GM12878 (cell line): Measurements from ENCODE around the gene CEBPB.

Experiments
- BCL3 ChIP-seq: IDR thresholded peaks from 2 replicates; pipeline ENCODE4 v1.6.1; 2011; ENCODE audit warnings: borderline replicate concordance, low read depth, mild to moderate bottlenecking, moderate library complexity, low read length; ENCODE audit not compliant: insufficient read depth, poor library complexity, severe bottlenecking
- CTCF ChIP-seq, 3 experiments: IDR thresholded peaks in 2 of 3; conservative IDR thresholded peaks in 1 of 3; 2 replicates each; pipeline ENCODE4 v1.5.1; 2011; ENCODE audit warnings: low read depth in 3 of 3, low read length in 3 of 3, mild to moderate bottlenecking in 3 of 3, control low read depth in 2 of 3, moderate library complexity in 2 of 3, inconsistent platforms in 1 of 3, mixed read lengths in 1 of 3; ENCODE audit not compliant: control insufficient read depth in 2 of 3, insufficient read depth in 1 of 3; ENCODE audit errors: extremely low read depth in 1 of 3
- EGR1 ChIP-seq, 2 experiments: IDR thresholded peaks; 1 replicate in 1 of 2; 2 replicates in 1 of 2; pipeline ENCODE4 v1.6.1; 2011 to 2012; ENCODE audit warnings: low read depth in 2 of 2, low read length in 2 of 2, borderline replicate concordance in 1 of 2, mild to moderate bottlenecking in 1 of 2, moderate library complexity in 1 of 2
- ETV6 ChIP-seq, 2 experiments: fragments of 450-650 bp in 1 of 2; IDR thresholded peaks in 1 of 2; conservative IDR thresholded peaks in 1 of 2; 2 replicates each; pipeline ENCODE4 v1.6.1; 2014; ENCODE audit warnings: antibody characterized with exemption in 1 of 2, borderline replicate concordance in 1 of 2, low read depth in 1 of 2, mild to moderate bottlenecking in 1 of 2, moderate library complexity in 1 of 2
- EZH2 ChIP-seq: IDR thresholded peaks from 2 replicates; pipeline ENCODE4 v1.6.1; 2012; ENCODE audit warnings: low read depth, mild to moderate bottlenecking, control low read depth, inconsistent platforms, low read length, borderline replicate concordance; ENCODE audit not compliant: control insufficient read depth
- IRF5 ChIP-seq: fragments of 450-650 bp; IDR thresholded peaks from 2 replicates; pipeline ENCODE4 v1.6.1; 2017; ENCODE audit warnings: borderline replicate concordance
- KDM1A ChIP-seq: fragments of 200-600 bp; sonication (generic); IDR thresholded peaks from 2 replicates; pipeline ENCODE4 v1.6.1; 2016; ENCODE audit warnings: borderline replicate concordance
- MYC ChIP-seq: IDR thresholded peaks from 2 replicates; pipeline ENCODE4 v1.6.1; 2011; ENCODE audit warnings: mild to moderate bottlenecking, low read length, moderate library complexity, inconsistent platforms; ENCODE audit not compliant: insufficient read depth, insufficient replicate concordance, insufficient read length, severe bottlenecking
- PML ChIP-seq: IDR thresholded peaks from 2 replicates; pipeline ENCODE4 v1.6.1; 2012; ENCODE audit warnings: low read length, inconsistent platforms
- POLR2A ChIP-seq: IDR thresholded peaks from 2 replicates; pipeline ENCODE4 v1.6.1; 2011; ENCODE audit warnings: low read depth, mild to moderate bottlenecking, low read length
- POLR2AphosphoS5 ChIP-seq: IDR thresholded peaks from 2 replicates; pipeline ENCODE4 v1.6.1; 2011; ENCODE audit warnings: mild to moderate bottlenecking, low read length, inconsistent platforms
- SIN3A ChIP-seq: IDR thresholded peaks from 2 replicates; pipeline ENCODE4 v1.6.1; 2012; ENCODE audit warnings: low read depth, low read length, improper control_type of control experiment
- USF2 ChIP-seq: IDR thresholded peaks from 2 replicates; pipeline ENCODE4 v1.6.1; 2011; ENCODE audit warnings: low read depth, low read length, improper control_type of control experiment, borderline replicate concordance
- YY1 ChIP-seq: IDR thresholded peaks from 2 replicates; pipeline ENCODE4 v1.6.1; 2011; ENCODE audit warnings: low read depth, mild to moderate bottlenecking, low read length

GRCh38 chr20:50196248-50196647, 5.6 kb downstream of the CEBPB start:
- TF ChIP-seq EGR1 (IDR thresholded peaks at IDR 0.05; ENCODE audit: borderline replicate concordance in 1 of 2, low read depth in 2 of 2, low read length in 2 of 2) = no peak
- no peak for TF ChIP-seq BCL3
- TF ChIP-seq YY1 = no peak
- TF ChIP-seq USF2 = no peak
- TF ChIP-seq CTCF (IDR thresholded peaks at IDR 0.05 in 2 of 3, conservative IDR thresholded peaks at IDR 0.05 in 1 of 3; ENCODE audit: control insufficient read depth in 2 of 3, extremely low read depth in 1 of 3, insufficient read depth in 1 of 3, low read depth in 3 of 3, low read length in 3 of 3) = no peak
- TF ChIP-seq EZH2 = no peak
- no peak for TF ChIP-seq POLR2AphosphoS5
- no peak for TF ChIP-seq IRF5
- no peak for TF ChIP-seq POLR2A
- no peak for TF ChIP-seq KDM1A
- TF ChIP-seq SIN3A = no peak
- TF ChIP-seq MYC = no peak
- TF ChIP-seq PML = no peak
- no peak for TF ChIP-seq ETV6 (conservative IDR thresholded peaks at IDR 0.05 in 1 of 2, IDR thresholded peaks at IDR 0.05 in 1 of 2; ENCODE audit: borderline replicate concordance in 1 of 2, low read depth in 1 of 2)
